Testis (tissue), 3 donors: ENCODE results near the gene MARK1. TPM values are rescaled to one million over a fixed set of nuclear protein-coding genes. Genes with fewer than 3 reads are reported as not detected.

Source experiments
- DNase-seq: peaks from one replicate; pipeline ENCODE4 v3.0.0-alpha.2; 2019
- H3K27ac ChIP-seq, 2 donors: fragments of 200-600 bp; sonication (generic); one replicate each; pipeline ENCODE4 v1.5.1; 2019
- H3K27me3 ChIP-seq: fragments of 200-600 bp; sonication (generic); one replicate; pipeline ENCODE4 v1.5.1; 2019
- H3K36me3 ChIP-seq: fragments of 200-600 bp; sonication (generic); one replicate; pipeline ENCODE4 v1.5.1; 2017; ENCODE audit warnings: low read depth; ENCODE audit errors: missing control alignments
- H3K4me1 ChIP-seq: fragments of 200-600 bp; sonication (generic); one replicate; pipeline ENCODE4 v1.5.1; 2019
- H3K4me3 ChIP-seq, 2 donors: fragments of 200-600 bp; sonication (generic); one replicate each; pipeline ENCODE4 v1.5.1; 2017 to 2019
- H3K9me3 ChIP-seq: fragments of 200-600 bp; sonication (generic); one replicate; pipeline ENCODE4 v1.5.1; 2017
- CTCF ChIP-seq, 3 experiments: fragments of 450-650 bp in 2 of 3; fragments of 200-600 bp in 1 of 3; sonication (generic) in 1 of 3; IDR thresholded peaks; one replicate each; pipeline ENCODE4 v1.5.1; 2016 to 2019; ENCODE audit warnings: antibody characterized with exemption in 3 of 3, mild to moderate bottlenecking in 2 of 3, moderate library complexity in 1 of 3
- POLR2A ChIP-seq: fragments of 450-650 bp; IDR thresholded peaks from one replicate; pipeline ENCODE4 v1.6.1; 2017; ENCODE audit warnings: antibody characterized with exemption, mild to moderate bottlenecking, moderate library complexity
- WGBS, 2 donors: methylation state at CpG; one replicate each; pipeline ENCODE4 v1.1.5; 2018; 5-methylcytosine and 5-hydroxymethylcytosine counted together
- intact Hi-C: fragments of 100-400 bp; cut with DNase I; formaldehyde crosslinking; loops from one replicate; pipeline ENCODE4 v1.15.1; 2023; ENCODE audit warnings: low total_unique reads
- polyA plus RNA-seq: library from polyadenylated mRNA; stranded (reverse); fragments of 350-450 nt; fragmentation: Illumina TruSeq; extraction: RNeasy Lipid Tissue Mini Kit (QIAGEN cat#74804); gene quantifications from one replicate; pipeline ENCODE4 v1.2.3, GENCODE V29; 2014; ENCODE audit warnings: low read depth, low replicate concordance; ENCODE audit not compliant: insufficient read depth
- total RNA-seq, 2 donors: library from RNA; depleted of rRNA; stranded (reverse); fragments of >200 nt; gene quantifications; one replicate each; pipeline ENCODE4 v1.2.3, GENCODE V29; 2016

Gene MARK1
- total and polyA plus RNA-seq, 3 donors from 2014 or later = 25.5 to 49.6 (median 31.2) TPM

GRCh38 chr1:220616836-220617235, 88.9 kb downstream of the MARK1 start:
- intact Hi-C loops = no loop called here
- no peak overlapping the region for H3K27ac ChIP-seq
- H3K9me3 ChIP-seq = no peaks in the 10 kb centered on the region
- H3K4me3 ChIP-seq = no peak overlapping the region
- TF ChIP-seq POLR2A = no peak
- TF ChIP-seq CTCF (IDR thresholded peaks at IDR 0.05) = no peak
- H3K4me1 ChIP-seq = no peaks in the 10 kb centered on the region
- H3K27me3 ChIP-seq = no peaks in the 10 kb centered on the region
- H3K36me3 ChIP-seq = no peaks in the 10 kb centered on the region
- DNase-seq = no peak

GRCh38 chr1:220628431-220628830, 100.5 kb downstream of the MARK1 start:
- no peak overlapping the region for H3K4me3 ChIP-seq
- no peaks in the 10 kb centered on the region for H3K27me3 ChIP-seq
- WGBS, 2 donors = 94 to 95% methylated on average over 5 of the region's 5 CpGs
- no peaks in the 10 kb centered on the region for H3K9me3 ChIP-seq
- intact Hi-C loops = no loop called here
- H3K27ac ChIP-seq = no peak overlapping the region
- DNase-seq = no peak
- TF ChIP-seq POLR2A = no peak
- no peaks in the 10 kb centered on the region for H3K36me3 ChIP-seq
- H3K4me1 ChIP-seq = no peaks in the 10 kb centered on the region

- DNase-seq = no peak
- 90% methylated on average over 4 of the region's 4 CpGs for WGBS, 2 donors
- H3K4me1 ChIP-seq = no peaks in the 10 kb centered on the region
- H3K27ac ChIP-seq = no peak overlapping the region
- TF ChIP-seq POLR2A = no peak
- intact Hi-C loops = no loop called here
- no peaks in the 10 kb centered on the region for H3K36me3 ChIP-seq
- H3K27me3 ChIP-seq = no peaks in the 10 kb centered on the region
- no peak overlapping the region for H3K4me3 ChIP-seq
- H3K9me3 ChIP-seq = no peaks in the 10 kb centered on the region
These were observed 103.4 kb downstream of the MARK1 start for GRCh38 chr1:220631238-220631815.

GRCh38 chr1:220637759-220638158, 109.8 kb downstream of the MARK1 start:
- no peaks in the 10 kb centered on the region for H3K4me1 ChIP-seq
- no peaks in the 10 kb centered on the region for H3K9me3 ChIP-seq
- intact Hi-C loops = no loop called here
- H3K4me3 ChIP-seq = no peak overlapping the region
- TF ChIP-seq CTCF (IDR thresholded peaks at IDR 0.05) (no peak), POLR2A (no peak)
- no peaks in the 10 kb centered on the region for H3K36me3 ChIP-seq
- H3K27me3 ChIP-seq = no peaks in the 10 kb centered on the region
- no peak overlapping the region for H3K27ac ChIP-seq
- no peak for DNase-seq
- 80 to 91% methylated on average over 1 of the region's 1 CpG for WGBS, 2 donors

- intact Hi-C loops = no loop called here
These were observed 114.3 kb downstream of the MARK1 start for GRCh38 chr1:220642285-220642684.

More at GRCh38 chr1:220642285-220642684, 114.3 kb downstream of the MARK1 start:
- TF ChIP-seq CTCF (IDR thresholded peaks at IDR 0.05) (no peak), POLR2A (no peak)
- DNase-seq = no peak
- H3K4me3 ChIP-seq = no peak overlapping the region
- H3K27ac ChIP-seq = no peak overlapping the region
- no peaks in the 10 kb centered on the region for H3K4me1 ChIP-seq
- 86% methylated on average over 4 of the region's 4 CpGs; no CpG with 5 or more reads in 1 of the 2 donors for WGBS, 2 donors
- no peaks in the 10 kb centered on the region for H3K27me3 ChIP-seq
- H3K9me3 ChIP-seq = no peaks in the 10 kb centered on the region
- H3K36me3 ChIP-seq = no peaks in the 10 kb centered on the region
